AG04449 (cell line): ENCODE measurements around the gene NPHS1.
A peak's percentile ranks its signal among the peaks of the same experiment; 100 is the strongest.

Experiments
- CTCF ChIA-PET: fragments of 350-600 bp; formaldehyde crosslinking; extraction: SDS; loops from one replicate; lab custom pipeline; 2021; ENCODE audit warnings: antibody characterized with exemption; lab: Yijun Ruan, JAX
- POLR2A ChIA-PET: fragments of 400-600, 350-600 bp; formaldehyde crosslinking; extraction: SDS; loops from one replicate; lab custom pipeline; 2020; ENCODE audit warnings: antibody characterized with exemption, inconsistent platforms; lab: Yijun Ruan, JAX
- DNase-seq: peaks from one replicate; pipeline ENCODE4 v3.0.0-alpha.2; 2010; ENCODE audit warnings: low read depth, low spot score
- H3K4me3 ChIP-seq: 2 replicates; pipeline ENCODE4 v1.5.1; 2011; ENCODE audit warnings: low read depth, mild to moderate bottlenecking, control low read depth, low read length
- CTCF ChIP-seq: IDR thresholded peaks from one replicate; pipeline ENCODE4 v1.5.1; 2011; ENCODE audit warnings: mild to moderate bottlenecking, moderate library complexity, low read length, control low read depth, inconsistent platforms; ENCODE audit not compliant: insufficient read depth; ENCODE audit errors: missing control alignments

The NPHS1 gene

GRCh38 chr19:35882114-35882832 lies 30.0 kb upstream of the NPHS1 start:
- CTCF ChIA-PET: interaction anchor here (0.8 to 6.3 kb wide), 14 partner anchors 10 to 114 kb away, joined by 3 to 144 read pairs (median 4); partner anchors contain the start of gene NFKBID
- POLR2A ChIA-PET: interaction anchor here (1.4 kb wide), 1 partner anchor 49 kb away, joined by 8 read pairs; no protein-coding TSS in a partner anchor
- TF ChIP-seq CTCF: peak; percentile 43
- peak; percentile 54 for DNase-seq
- H3K4me3 ChIP-seq: no peak overlapping the region

- no peak overlapping the region for H3K4me3 ChIP-seq
- ChIA-PET POLR2A (interaction anchor here (0.5 to 1.0 kb wide), 2 partner anchors 33 to 51 kb away, joined by 3 to 4 read pairs; no protein-coding TSS in a partner anchor), CTCF (interaction anchor here (1.0 to 6.3 kb wide), 3 partner anchors 10 to 52 kb away, joined by 3 to 144 read pairs (median 3); no protein-coding TSS in a partner anchor)
- no peak for TF ChIP-seq CTCF
- peak; percentile 14 for DNase-seq
These were observed 27.5 kb upstream of the NPHS1 start for GRCh38 chr19:35879770-35880317.

GRCh38 chr19:35879068-35879467 lies 26.8 kb upstream of the NPHS1 start:
- ChIA-PET POLR2A (interaction anchor here (1.0 kb wide), 1 partner anchor 52 kb away, joined by 4 read pairs; no protein-coding TSS in a partner anchor), CTCF (interaction anchor here (1.0 to 6.3 kb wide), 3 partner anchors 9 to 53 kb away, joined by 3 to 144 read pairs (median 3); no protein-coding TSS in a partner anchor)
- no peak for DNase-seq
- H3K4me3 ChIP-seq: no peak overlapping the region
- TF ChIP-seq CTCF: no peak

- no peak overlapping the region for H3K4me3 ChIP-seq
- no peak for TF ChIP-seq CTCF
- DNase-seq: no peak
- ChIA-PET CTCF (no interaction called here), POLR2A (no interaction called here)
These were observed 22.2 kb upstream of the NPHS1 start for GRCh38 chr19:35874392-35874930.

- no peak overlapping the region for H3K4me3 ChIP-seq
- no peak for DNase-seq
- ChIA-PET POLR2A (no interaction called here), CTCF (interaction anchor here (1.2 kb wide), 1 partner anchor 10 kb away, joined by 3 read pairs; no protein-coding TSS in a partner anchor)
- no peak for TF ChIP-seq CTCF
These were observed 19.9 kb upstream of the NPHS1 start for GRCh38 chr19:35872180-35872579.

GRCh38 chr19:35871611-35872010 lies 19.3 kb upstream of the NPHS1 start:
- DNase-seq: no peak
- POLR2A ChIA-PET: no interaction called here
- no peak overlapping the region for H3K4me3 ChIP-seq
- CTCF ChIA-PET: interaction anchor here (1.2 kb wide), 1 partner anchor 11 kb away, joined by 3 read pairs; no protein-coding TSS in a partner anchor
- no peak for TF ChIP-seq CTCF
